GM19023 (cell line): ENCODE measurements around the gene TSPAN9.

ENCODE experiments used
- ATAC-seq: cut with Tn5 transposase; IDR thresholded peaks from one replicate; pipeline ENCODE4 v1.9.1; 2021; ENCODE audit warnings: mild to moderate bottlenecking, moderate library complexity; ENCODE audit not compliant: unreplicated experiment

Gene TSPAN9

DNA sequence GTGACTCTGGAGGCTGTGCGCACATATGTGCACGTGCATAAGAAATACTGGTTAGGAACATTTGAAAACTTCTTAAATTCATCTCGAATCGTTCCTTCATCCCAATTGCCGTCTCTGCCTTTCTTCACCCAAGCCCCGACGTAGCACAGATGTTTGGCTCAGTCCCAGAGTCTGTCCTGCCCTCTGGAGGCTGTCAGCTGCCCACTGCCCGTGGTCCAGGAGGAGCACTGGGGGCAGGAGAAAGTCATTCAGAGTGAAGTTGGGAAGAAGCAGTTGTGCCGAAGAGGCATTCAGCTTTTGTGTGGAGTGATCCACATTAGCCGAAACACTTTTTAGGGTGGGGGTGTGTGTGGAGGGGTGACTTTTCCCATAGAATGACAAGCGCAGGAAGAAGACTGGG lies 124.9 kb downstream of the TSPAN9 start:
- ATAC-seq: no peak

DNA sequence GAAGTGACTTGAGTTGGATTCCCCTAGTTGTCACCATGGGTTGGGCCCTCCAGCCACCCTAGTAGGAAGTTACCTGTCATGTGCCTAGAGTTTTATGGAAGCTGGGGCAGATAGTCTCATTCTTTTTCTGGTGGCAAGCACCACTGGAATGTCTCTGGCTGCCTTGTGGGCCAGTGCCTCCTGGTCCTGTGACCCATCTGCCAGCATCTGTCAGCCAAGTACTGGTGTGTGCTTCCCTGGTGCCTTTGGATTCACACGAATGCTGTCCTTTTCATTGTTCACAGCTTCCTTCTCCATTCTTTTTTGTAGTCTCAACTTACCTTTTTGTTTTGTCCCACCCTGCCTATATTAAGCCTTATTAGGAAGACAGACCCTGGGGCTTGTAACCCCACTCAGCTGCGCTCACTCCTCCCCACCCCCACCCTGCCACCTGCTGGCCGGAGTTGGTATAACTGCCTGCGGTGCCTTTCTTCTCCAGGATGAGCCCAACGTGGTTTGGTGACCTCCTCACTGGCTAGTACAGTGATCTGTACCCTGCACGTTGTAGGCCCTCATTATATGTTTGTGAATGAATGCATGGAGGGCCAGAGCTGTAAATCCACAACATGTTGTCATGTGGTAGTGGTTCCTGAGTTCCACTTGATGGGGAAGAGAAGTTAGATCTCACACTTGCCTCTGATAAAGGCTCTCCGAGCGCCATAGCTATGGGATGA lies 125.7 kb downstream of the TSPAN9 start:
- no peak for ATAC-seq

DNA sequence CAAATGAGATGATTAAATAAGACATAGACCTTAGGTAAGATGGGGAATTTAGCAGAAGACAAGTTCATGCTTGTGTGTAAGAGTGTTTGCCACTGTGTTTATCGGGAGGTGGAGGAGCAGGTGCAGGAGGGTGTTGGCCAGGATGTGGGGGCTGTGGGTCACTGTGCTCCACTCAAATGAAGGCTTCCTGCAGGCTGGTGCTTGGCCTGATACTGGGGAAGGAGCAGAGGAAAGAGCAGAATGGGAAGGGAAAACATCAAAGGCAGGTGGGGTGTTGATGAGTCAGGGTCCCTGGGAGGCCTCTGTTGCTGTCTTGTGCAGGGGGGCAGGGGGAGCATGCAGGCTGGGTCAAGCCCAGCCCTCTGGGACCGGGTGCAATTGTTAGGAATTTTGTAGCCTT lies 126.5 kb downstream of the TSPAN9 start:
- ATAC-seq: no peak

DNA sequence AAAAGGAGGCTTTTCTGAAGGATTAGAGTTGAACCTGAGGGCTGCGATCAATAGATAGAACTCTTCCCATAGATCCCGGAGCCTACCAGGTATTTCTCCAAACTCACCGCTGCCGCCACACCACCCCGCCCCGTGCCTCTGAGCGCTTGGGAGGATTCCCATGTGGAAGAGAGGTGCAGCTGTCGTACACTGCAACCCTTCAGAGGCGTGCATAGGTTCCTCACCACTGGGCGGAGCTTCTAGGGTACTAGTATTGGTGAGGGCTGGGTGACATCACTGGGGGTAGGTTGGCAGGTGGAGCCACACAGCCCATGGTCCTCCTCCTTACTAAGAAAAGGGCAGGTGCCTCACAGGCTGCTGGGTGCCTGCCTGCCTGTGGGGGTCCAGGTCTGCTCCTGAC lies 127.0 kb downstream of the TSPAN9 start:
- no peak for ATAC-seq

DNA sequence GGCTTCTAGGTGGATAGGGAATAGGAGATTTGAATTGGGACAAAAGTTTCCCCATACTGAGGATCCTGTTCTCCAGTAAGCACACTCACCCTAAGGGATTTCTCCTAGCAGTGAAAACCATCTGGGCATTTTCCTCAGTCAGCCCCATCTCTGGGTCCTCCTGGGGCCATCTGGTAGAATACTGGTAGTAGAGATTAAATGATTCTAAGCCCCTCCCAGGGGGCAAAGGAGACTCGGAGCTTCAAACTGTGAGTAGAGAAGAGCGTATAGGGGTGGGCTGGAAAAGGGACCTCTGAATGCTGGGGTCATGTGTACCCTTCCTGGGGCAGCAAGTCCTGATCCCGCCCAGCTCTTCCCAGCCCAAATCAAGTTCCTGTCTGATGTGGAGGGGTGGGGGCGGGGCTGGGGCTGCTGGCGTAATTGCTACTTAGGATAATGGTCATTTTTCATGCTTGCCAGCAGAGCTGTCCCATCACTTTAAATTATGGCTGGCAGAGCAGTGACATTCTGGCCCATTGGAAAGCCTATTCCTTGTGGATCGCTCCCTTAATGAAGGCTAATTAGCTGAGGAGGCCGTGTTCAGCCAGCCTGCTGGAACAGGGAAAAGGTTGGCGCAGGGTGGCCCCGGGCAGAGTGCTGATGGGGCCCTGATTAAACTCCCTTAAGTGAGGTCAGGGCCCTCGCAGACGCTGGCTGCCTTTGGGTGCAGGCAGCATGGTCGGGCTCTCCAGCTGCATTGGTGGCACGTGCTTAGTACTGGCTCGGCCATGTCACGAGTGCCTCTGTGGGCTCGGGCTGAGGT lies 127.8 kb downstream of the TSPAN9 start:
- ATAC-seq: no peak

DNA sequence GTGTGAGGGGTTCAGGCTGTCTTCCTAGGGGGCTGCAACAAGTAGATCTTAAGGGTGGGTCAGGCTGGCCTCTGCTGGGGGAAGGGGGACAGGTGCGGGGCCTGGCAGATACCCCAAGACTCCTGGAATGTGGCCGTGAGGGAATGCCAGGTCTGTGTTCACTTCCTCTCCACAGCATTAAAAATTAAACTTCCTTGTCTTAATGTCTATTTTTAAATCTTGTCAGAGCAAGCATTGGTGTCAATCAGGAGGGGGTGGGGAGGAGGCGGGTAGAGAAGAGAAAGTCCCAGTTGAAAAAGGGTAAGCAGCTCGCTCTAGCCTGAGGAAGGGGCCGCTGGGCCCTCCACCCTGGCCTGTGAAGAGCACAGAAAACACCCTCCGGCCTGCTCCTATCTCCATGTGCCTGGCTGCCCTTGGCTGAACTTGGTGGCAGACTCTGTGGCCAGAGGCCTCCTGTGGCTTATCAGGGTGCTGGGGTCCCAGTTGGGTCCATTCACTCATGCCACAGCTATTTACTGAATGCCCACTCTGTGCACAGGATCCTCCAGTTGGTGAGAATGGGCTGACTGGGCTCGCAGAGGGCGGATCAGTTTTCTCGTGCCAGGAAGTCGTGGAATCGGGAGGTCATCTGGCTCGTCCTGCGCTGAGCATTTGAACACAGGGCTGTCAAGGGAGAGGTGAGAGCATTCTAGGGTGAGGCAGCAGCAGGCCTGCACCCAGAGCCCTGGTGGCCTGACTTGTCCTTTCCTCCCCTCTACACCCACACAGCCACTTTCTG lies 128.8 kb downstream of the TSPAN9 start:
- no peak for ATAC-seq

DNA sequence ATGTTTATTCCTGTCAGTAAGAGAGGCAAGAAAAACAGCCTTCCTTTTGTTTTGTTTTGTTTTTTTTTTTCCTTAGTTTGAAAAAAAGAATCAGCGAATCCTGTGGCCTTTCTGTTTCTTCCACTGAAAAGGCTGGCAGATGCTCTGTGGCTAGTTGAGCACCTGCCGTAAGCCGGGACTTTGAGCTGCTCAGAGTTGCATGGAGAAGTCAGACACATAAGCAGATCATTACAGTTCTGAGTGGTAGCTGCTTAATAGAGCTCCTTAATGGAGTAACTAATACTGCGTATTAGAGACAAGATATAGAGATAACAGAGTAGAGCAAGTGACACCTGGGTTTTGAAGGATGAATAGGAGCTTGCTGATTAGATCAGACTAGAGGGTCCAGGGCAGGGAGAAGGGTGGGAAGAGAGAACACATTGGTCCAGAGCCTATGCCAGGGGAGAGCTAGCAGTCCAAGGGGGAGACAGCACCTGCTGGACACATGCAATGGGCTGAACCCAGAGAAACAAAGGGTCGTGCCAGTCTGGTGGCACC lies 129.4 kb downstream of the TSPAN9 start:
- ATAC-seq: no peak

DNA sequence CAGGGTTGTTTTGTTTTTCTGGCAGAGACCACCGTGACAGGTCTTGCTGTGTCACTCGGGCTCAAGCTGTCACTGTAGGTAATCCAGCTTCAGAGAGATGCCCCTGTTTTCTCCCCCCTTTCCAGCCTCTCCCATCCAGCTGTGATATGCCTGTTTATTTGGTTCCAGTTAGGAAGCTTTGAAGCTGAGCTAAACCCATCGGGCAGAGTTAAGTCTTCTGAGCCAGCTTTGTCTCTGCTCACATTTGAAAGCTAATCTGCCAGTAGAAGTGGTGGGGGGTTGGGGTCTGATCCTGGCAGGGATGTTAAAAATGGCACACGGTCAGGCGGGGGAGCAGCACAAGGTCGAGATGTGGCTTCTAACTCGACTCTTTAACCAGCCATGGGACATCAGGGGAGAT lies 130.0 kb downstream of the TSPAN9 start:
- ATAC-seq: no peak

DNA sequence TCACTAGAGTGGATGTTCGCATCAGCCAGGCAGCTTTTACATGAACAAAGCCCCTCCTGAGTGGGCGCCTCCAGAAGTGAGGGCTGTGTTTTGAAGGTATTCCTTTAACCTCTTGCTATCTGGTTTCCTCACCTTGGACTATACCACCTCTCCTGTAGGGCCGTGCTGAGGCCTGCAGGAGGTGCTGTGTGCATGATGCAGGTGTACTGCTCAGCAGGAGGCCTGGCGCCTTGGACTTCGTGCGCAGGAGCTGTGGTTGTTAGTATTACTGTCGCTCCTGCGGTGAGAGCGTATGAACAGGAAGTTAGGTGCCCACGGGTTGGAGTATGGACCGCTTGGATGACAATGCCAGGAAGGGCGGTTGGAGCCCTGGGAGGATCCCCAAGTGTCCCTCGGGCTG lies 130.7 kb downstream of the TSPAN9 start:
- no peak for ATAC-seq

DNA sequence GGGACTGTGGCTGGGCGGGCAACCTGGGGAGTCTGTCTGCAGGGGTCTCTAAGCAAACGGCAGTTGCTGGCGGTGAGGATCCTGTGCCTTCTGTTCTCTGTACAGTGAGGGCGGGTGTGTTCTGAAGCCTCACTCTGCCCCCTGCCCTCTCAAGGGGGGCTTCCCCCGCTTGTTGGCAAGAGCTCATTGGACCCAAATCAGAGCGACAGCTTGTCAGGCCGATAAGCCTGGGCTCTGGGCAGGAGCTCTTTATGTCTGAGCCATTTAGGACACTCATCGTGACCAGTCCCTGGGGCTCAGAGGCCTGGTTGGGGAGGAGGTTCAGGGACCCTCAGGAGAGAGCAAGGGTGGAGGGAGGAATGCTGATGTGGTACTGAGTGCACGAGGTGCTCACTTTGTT lies 136.0 kb downstream of the TSPAN9 start:
- ATAC-seq: no peak

DNA sequence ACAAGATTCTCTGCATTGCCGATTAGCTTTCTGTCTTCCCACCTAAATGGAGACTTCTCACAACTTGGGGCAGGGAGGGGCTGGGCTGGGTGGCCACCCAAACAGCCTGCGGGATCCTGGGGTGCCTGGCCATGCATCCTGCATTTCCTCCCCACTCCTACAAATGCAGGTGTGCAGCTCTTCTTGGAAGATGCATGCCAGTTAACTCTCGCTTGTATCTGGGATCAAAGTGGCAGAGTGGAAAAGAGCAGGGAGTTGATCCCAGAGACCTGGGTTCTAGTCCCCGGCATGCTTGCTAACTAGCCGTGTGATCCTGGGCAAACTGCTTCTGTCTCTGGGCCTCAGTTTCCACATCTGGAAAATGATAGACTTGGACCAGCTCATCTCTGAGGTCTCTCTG lies 136.6 kb downstream of the TSPAN9 start:
- no peak for ATAC-seq

DNA sequence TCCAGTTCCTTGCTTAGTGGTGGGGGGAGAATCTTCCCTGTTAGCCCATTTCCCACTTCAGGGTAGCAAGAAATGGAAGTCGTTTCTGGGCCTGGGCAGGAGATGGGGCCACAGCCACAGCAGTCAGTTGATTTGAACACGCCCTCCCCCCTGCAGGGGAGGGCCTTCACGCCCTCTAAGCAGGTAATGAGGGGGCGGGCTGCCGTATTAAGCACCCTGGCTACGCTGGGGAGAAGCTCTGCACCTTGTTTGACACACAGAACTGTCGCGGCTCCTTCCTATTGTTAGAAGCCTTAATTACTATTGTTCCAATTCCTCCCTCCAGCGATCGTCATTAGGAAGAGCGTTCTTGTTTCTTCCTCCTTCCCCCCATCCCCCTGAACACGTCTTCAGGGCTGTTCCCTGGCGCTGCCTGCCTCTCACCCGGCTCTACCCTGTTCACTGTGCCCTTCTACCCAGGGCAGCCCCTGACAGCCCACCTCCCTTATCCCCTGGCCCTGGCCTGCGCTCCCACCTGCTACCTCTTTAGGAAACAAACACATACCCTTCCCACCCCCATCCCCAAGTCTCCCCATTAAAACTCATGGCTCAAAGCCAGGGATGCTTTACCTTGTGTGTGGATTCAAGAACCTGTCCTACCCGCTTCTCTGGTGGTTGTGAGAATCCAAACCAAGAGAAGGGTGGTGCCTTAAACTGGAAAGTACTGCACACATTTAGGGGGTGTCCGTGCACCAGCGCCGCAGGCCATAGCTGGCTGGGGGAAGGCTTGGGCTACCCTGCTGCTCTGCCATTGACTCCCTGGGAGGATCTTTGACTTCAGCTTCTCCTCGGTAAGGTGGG lies 137.6 kb downstream of the TSPAN9 start:
- no peak for ATAC-seq

DNA sequence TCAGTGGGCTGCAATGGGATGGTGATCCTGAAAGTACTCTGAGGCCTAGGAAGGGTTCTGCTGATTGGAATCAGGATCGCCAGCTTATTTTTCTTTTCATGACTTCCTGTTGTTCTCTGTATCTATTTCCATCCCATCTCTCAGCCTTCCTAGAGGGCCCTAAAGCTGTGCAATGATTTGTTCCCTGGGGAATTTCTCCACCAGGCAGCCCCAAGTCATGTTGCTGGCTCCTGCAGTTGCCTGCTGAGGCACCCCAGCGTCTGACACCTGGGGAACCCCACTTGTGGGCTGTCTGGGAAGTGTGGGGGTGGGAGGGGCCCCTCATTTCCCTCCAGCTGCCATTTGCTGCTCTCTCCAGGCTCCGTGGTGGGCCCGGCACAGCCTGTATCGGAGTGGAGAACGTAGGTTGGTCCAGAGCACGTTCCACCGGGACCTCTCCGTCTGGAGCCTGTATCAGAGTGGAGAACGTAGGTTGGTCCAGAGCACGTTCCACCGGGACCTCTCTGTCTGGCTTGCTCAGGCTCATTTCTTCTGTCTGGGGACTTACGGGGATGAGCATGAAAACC lies 138.3 kb downstream of the TSPAN9 start:
- ATAC-seq: no peak

DNA sequence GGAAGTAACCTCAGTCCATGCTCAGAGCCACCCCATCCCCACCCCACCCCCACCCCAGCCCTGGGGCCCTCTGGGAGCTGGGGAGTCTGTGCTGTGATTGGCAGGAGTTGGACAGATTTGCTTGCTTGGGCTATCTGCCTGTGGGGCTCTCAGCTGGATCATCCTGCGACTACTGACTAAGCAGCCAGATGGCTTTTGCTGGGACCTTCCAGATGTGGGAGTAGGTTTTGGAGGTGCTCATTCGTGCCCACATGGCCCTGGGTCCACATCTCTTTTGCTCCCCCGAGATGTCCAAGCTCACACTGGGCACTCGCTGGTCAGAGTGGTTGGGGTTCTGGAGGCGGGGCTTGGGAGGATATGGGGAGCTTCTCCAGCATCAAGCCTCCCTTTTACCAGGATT lies 138.9 kb downstream of the TSPAN9 start:
- ATAC-seq: no peak

DNA sequence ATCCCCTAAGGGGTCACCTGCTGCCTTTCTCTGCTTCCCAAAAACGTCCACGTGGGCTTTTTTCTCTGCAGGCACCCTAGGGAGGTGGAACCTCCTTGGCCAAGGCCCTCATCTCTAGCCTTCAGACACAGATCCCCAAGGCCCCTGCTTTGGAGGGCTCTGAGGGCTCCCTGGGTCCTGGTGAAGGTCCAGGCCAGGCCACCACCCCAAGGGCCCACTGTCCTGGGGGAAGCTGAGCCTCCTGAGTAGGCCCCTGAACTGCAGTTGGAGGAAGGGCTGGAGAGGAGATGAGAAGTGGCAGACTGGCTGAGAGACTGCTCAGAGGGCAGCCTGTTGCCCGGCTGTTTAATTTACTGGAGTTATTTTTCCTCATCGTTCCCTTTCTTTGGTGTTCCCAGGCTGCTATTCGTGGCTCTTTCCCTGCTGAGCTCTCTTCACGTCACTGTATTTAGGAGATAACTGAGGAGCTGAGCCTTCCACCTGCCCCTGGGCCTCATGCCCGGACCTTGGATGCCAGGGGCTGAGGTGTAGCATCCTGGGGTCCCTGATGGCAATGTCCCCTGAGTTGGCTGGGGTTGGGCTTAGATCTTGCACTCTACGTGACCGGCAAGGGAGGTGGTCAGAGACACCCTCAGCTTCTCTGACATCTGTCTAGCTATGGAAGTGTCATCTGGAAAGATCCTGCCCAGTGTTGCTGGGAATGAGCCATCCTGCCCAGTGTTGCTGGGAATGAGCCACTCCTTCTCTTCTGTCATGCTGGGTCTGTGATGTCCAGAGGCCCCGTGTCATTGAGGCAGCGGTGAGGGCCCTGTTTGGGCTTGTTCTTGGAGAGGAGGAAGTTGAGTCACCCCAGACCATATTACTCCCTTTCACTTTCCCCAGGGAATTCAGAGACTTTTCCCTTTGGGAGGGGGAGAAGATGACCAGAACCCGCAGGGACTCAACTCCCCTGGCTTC lies 139.8 kb downstream of the TSPAN9 start:
- ATAC-seq: no peak

DNA sequence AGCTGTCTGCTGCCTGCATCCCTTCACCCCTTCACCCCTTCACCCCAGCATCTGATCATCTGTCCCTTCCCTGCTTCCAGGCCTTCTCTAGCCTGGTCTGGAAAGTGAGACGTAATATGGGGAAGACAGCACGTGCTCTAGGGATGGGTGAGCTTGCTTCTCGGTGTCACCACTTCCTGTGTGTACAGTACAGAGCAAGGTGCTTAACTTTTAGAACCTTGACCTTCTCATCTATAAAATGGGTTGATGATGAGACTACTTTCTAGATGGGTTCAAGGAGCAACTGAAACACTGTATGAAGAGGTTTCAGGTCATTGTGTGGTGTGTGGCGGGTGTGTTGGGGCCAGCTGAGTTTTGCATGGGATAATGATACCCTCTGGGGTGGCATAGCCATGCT lies 140.5 kb downstream of the TSPAN9 start:
- ATAC-seq: no peak

DNA sequence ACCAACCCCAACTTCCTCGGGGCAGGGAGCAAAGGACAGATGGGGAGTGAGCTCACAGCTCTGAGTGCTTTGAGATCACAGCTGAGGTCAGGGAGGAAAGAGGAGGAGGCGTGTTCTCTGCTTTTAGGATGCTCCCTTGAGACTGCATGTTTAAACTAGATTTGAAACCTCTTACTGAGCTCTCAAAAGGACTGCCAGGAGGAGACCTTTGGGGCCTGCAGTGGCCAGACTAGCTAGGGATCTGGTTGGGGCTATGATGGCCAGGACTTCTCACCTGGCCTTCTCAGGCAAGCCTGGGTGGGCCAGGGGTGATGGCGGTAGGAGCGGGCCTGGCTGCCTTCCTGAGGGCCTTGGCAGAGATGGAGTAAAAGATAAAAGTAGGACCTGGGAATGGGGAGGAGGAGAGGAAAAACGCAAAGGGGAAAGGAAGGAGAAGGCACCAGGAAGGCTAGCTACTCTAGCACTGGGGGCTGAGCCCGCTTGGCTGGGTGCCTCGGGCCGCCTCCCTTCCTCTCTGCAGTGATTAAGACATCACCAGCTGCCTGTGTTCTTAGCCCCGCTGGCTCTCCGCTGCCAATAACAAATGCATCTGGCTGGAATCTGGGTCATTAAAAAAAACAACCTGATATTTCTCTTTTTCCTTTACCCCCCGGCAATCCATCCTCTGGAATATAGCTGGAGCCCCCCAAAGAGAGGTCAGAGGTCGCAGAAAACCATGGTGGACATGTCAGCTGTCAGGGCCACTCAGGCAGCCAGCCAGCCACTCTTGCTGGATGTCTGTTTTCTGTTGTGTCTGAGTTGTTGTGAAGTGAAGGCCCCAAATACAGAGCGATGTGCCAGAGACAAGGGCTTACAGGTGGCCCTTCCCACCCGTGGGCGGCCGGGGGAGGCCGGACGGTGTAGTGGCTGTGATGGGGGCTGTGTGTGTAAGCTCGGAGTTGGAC lies 141.3 kb downstream of the TSPAN9 start:
- ATAC-seq: no peak

DNA sequence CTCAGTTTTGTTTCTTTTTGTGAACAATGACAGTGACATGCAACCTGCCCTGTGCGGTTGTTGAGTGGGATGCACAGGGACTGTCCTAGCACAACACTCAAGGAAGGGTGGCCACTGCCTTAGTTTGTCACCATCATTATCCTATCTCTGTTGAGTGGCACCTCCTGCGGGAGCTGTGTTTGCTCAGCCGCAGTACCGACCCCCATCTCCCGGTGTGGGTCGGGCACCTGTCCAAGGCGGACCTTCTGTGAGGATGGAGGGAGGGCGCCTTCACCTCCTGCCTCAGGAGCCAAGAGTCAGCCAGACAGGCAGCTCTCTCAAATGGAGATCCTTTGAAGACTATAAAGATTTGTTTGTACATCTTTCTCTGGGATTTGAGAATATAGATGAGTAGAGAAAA lies 142.1 kb downstream of the TSPAN9 start:
- ATAC-seq: no peak
